ENCODE measurements around the gene DOCK2. TPM values are rescaled to one million over a fixed set of nuclear protein-coding genes. Genes with fewer than 3 reads are reported as not detected.

Gene DOCK2
- total RNA-seq, 1 donor from 2014 or later: 0.77 TPM

GRCh38 chr5:170131235-170131634 lies 494.2 kb downstream of the DOCK2 start:
- Mint-ChIP-seq H3K36me3 (ENCODE audit: low read depth) (peaks cover 4% of the 10 kb centered on the region), H3K4me3 (no peak overlapping the region), H3K27ac (ENCODE audit: unreplicated experiment) (no peak overlapping the region), H3K4me1 (peaks cover 9% of the 10 kb centered on the region), H3K9me3 (peaks cover 13% of the 10 kb centered on the region), H3K27me3 (ENCODE audit: low read depth) (peaks cover 2% of the 10 kb centered on the region)
- no peak for DNase-seq (ENCODE audit: low read depth, low spot score)
- TF ChIP-seq CTCF (conservative IDR thresholded peaks at IDR 0.05): no peak

- Mint-ChIP-seq H3K36me3 (ENCODE audit: low read depth) (no peaks in the 10 kb centered on the region), H3K4me1 (peaks cover 9% of the 10 kb centered on the region), H3K4me3 (no peak overlapping the region), H3K27ac (ENCODE audit: unreplicated experiment) (no peak overlapping the region), H3K27me3 (ENCODE audit: low read depth) (no peaks in the 10 kb centered on the region), H3K9me3 (peaks cover 9% of the 10 kb centered on the region)
- TF ChIP-seq CTCF (conservative IDR thresholded peaks at IDR 0.05): no peak
- DNase-seq (ENCODE audit: low read depth, low spot score): no peak
Observed at GRCh38 chr5:170132269-170132975, 495.3 kb downstream of the DOCK2 start.

Small RNA genes within 50 kb of the gene (microRNA-seq; reads per million reads assigned to microRNA genes)
- gene MIR378E: not detected

Other genes with a start within 250 kb of the DOCK2 start
- 53.3 and 59.1 TPM in 2 replicates for gene SPDL1, start 53.5 kb upstream of the DOCK2 start, total RNA-seq